ENCODE data around the gene KCNQ1OT1. TPM values are rescaled to one million over a fixed set of nuclear protein-coding genes. Genes with fewer than 3 reads are reported as not detected.

Gene KCNQ1OT1
- total RNA-seq, 1 donor from 2014 or later: 4.8 TPM

GRCh38 chr11:2599561-2600189 lies 100.1 kb downstream of the KCNQ1OT1 start:
- no peak for DNase-seq (ENCODE audit: low read depth)

DNA sequence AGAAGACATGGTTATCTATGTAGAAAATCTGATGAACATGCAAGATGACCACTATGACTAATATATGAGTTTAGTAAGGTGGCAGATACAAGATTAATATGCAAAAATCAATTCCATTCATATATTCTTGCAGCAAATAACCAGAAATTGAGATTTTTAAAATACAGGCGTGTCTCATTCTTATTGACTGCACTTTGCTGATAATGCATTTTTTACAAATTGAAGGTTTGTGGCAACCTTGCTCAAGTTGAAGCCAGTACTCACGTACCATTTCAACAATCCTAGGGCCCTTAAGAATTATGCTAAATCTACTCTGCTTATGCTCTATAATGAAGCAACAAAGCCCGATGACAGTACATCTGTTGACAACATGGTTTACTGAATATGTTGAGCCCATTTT lies 104.6 kb downstream of the KCNQ1OT1 start:
- no peak for DNase-seq (ENCODE audit: low read depth)

DNA sequence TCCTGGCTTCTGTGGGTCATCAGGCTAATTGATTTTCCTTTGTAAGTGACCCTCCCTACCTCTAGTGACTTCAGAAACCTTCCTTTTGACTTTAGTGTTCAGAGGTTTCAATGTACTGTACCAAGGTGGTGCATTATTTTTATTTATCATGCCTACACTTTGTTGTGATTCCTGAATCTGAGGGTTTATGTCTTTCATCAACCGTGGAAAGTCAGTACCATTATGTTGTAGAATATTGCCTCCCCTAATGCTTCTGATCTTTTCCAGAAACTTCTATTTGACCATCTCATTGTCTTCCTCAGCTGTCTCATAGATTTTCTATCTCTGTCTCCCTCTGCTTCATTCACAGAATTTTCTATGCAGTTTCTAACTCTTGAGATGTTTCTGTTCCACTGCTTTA lies 105.5 kb downstream of the KCNQ1OT1 start:
- DNase-seq (ENCODE audit: low read depth): no peak

DNA sequence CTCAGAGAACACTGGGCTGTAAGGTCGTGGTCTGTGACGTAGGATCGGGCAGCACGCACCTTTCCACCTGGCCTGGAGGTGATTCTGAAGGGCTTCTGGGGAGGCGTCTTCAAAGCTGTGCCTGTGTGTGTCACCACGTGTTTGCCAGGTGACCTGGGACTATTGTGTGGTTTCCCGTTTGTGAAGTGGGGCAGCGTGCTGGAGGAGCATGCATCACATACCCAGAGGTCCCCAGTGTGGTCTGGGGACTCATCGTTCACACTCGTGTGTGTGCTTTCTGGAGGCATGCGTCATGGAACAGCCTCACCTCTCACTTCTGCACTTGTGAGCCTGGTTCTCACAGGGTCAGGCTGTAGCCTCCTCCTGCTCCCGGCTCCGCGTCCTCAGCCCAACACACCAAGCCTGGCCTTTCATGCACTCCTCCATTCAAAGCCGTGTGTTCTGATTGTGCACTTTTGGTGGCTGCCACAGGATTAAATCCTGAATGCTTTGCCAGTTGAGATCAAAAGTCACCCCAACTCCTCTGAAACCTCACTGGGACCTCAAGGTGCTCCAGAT lies 106.3 kb downstream of the KCNQ1OT1 start:
- no peak for DNase-seq (ENCODE audit: low read depth)

GRCh38 chr11:2592559-2593392 lies 107.0 kb downstream of the KCNQ1OT1 start:
- no peak for DNase-seq (ENCODE audit: low read depth)

DNA sequence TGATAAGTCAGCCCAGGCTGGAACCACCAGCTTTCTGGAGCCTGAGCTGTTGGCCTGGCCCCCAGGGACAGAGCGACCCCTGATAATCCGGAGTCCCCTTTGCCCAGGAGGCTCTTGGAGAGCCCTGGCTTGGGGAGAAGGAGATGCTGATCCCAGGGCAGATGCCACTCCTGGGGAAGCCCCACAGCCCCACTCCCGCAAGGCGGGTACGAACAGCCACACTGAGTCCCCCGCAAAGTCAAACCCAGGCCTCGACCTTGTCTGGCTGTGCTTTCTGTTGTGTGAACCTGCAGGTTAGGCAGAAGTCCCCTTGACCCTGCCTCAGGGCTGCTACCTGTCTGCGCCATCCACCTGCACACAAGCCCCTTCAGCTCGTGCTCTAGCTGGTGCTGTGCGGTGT lies 108.0 kb downstream of the KCNQ1OT1 start:
- DNase-seq (ENCODE audit: low read depth): no peak

DNA sequence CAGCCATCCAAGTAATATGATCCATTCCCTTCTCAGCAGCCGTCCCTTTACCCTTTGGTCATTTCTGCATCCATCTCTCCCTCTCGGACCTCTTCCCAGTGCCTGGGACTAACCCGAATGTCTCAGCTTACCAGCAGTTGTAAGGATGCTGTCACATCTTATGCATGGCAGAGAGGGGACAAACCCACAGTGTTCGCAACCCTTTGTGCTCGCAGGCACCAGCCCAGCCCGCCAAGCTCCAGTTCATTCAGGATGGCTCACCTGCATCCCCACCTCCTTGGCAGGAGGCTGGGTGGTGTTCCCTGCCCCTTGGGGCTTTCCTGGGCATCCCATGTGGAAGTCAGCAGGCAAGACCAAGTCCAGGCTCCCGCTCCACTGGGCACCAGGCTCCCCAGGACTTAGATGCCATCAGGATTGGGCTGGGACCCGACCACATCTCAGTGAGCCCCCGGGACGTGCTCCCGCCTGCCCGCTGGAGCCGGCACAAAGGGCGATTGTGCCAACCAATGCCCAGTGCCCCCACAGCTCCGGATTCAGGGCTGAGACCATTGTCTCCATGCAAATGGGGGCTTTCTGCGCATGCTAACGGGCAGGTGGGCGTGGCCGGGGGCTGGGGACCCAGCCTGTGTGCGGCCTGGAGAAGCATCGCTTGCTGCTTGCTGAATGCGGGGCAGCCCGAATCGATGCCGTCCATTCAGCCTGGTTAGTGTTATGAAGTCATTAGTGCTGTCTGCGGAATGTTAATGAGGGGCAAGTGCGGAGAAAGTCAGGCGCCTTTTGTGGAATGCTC lies 108.6 kb downstream of the KCNQ1OT1 start:
- no peak for DNase-seq (ENCODE audit: low read depth)

DNA sequence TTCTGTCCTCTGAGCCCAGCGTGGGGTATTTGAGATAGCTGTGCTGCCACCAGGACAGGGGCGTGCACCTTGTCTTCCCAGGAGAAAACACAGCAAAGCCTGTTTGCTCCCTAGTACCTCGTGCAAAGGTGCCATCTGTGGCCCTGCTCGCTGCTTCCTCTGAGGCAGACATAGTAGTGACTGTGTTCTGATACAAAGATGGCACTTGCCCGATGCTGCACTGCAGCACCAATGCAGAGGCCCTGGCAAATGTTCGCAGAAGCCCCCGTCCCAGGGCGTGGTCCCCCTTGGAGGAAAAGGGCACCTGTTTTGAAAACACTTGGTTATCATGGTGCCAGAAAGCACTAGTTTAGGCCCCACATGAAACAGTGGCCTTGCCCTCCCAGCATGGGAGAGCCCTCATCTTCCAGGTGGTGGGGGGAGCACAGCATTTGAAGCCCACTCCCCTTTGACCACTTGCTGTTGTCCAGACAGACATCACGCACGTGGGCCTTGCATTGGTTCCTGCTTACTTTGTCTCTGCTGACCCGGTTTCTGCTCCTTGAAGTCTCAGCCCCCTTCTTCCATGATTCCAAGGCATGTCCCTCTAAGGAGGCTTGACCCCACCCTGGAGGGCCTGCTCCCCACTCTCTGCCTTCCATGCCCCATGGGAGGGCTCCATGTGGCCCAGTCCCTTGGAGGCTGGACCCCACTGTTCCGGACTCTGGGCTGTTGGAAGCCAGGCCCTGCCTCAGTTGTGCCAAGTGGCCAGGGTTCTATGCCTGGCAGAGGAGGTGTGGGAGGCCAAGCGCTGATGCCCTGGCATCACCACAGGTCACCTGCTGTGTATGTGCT lies 109.4 kb downstream of the KCNQ1OT1 start:
- no peak for DNase-seq (ENCODE audit: low read depth)

DNA sequence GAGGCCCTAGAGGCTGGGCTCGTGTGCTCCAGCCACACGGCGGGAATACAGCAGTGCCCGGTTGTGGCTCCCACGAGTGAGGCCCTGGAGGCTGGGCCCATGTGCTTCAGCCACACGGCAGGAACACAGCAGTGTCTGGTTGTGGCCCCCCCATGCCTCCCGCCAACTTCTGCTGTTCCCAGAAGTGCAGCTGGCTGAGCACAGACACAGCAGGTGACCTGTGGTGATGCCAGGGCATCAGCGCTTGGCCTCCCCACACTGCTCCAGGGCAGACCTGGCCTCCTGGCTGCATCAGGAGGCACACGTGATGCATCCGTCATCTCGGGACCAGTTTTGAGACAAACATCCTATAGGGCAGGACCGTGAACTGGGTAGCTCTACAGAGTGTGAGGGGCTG lies 110.3 kb downstream of the KCNQ1OT1 start:
- DNase-seq (ENCODE audit: low read depth): no peak

DNA sequence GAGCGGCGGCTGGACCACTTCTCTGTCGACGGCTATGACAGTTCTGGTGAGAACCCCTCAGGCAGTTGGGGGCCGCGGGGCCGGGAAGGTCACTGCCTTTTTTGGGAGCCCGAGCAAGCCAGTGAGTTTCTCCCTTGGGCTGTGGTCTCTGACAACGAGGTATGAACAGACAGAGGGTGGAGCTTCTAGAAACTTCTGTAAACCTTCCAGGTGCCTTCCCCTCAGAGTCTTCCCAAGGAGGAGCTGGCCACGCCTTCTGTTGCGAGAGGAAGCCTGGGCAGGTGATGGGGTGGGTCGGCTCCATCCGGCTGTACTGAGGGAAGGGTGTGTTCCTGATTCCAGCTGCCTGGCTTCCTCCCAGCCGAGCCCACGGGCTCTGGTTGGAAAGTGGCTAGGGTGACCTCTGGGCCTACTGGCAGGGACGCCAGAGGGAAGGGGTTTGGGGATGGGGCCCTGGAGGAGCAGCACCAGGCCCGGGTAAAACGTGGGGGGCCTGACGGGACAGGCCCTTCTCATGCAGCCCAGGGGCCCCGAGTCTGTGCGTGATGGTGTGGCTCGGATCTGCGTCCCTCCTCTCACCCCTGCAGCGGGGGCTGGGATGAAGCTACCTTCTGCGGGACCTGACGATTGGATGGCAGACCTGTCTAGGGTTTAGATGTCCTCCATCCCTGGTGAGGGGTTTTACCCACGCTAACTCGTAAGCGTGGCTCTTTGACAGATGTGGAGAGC lies 110.8 kb downstream of the KCNQ1OT1 start:
- no peak for DNase-seq (ENCODE audit: low read depth)

- DNase-seq (ENCODE audit: low read depth): no peak
These were observed 111.6 kb downstream of the KCNQ1OT1 start for GRCh38 chr11:2587976-2588748.

DNA sequence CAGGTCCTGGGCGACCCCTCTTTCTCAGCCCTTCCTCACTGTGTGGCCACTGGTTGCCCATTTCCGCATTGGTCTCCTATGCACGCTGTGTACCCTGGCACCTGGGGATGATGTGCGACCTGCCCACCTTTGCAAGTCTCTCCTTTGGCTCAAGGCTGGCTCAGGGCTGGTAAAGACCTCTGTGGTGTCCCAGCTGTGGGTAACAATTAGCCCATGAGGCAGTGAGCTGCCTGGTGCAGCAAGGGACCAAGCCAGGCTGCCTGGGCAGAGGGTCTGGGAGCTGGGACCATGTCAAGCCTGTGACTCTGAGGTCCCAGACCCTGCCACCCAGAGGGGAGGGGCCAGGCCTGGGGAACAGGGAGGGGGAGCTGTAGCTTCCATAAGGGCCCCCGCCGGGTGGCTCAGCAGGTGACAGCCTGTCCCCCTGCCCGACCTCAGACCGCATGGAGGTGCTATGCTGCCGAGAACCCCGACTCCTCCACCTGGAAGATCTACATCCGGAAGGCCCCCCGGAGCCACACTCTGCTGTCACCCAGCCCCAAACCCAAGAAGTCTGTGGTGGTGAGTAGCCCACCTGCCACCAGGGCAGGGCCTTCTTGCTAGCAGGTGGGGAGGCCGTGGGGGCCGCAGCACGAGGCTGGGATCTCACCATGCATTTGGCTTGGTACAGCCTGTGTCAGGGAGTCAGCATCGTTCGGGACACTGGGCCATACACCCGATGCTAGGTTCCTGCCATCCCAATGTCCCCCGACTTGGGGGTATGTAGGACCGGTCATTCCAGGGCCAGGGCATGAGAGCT lies 112.5 kb downstream of the KCNQ1OT1 start:
- DNase-seq (ENCODE audit: low read depth): no peak

DNA sequence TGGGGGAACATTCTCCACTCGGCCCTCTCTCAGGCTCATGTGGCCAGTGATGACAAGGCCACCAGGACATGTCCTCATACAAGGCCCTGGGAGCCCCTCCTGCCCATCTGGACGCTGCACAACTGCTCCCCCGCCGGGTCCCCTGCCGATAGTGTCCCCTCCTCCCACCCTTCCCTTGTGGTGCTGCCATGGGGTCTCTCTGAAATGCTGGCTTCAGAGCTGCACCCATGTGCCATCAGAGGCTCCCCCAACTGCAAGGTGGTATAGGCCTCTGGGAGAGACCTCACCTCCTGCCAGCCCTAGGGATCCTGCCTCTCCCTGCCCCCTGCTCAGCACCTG lies 113.0 kb downstream of the KCNQ1OT1 start:
- DNase-seq (ENCODE audit: low read depth): no peak

DNA sequence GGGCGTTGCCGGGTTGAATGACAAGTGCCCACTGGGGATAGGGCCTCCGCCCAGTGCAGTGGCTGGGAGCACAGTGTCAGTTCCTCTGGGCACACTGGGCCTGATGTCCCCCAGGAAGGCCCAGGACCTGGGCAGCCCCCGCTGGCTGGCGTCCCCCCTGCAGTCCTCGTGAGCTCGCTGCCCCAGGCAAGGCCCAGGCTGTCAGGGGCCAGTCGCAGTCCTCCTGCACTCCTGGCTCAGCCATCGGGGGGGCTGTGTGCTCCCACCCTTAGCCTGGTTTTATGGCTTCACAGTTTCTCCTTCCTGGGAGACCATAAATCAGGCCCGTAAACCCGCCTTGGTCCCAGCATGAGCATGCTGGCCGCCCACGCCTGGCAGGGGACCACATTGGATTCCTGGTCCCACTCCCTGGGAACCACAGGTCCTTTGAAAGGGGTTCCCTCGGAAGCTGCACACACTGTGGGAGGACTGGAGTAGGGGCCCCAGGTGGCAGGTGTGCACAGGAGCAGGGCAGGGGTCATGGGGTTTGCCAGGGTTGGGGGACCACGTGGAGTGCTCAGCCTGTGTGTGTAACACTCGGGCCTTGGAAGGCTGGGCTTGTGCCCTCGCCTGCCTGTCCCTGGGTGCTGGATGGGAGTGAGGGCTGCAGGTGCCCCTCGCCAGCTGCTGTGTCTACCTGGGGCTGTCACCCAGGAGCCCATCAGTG lies 113.6 kb downstream of the KCNQ1OT1 start:
- DNase-seq (ENCODE audit: low read depth): no peak

DNA sequence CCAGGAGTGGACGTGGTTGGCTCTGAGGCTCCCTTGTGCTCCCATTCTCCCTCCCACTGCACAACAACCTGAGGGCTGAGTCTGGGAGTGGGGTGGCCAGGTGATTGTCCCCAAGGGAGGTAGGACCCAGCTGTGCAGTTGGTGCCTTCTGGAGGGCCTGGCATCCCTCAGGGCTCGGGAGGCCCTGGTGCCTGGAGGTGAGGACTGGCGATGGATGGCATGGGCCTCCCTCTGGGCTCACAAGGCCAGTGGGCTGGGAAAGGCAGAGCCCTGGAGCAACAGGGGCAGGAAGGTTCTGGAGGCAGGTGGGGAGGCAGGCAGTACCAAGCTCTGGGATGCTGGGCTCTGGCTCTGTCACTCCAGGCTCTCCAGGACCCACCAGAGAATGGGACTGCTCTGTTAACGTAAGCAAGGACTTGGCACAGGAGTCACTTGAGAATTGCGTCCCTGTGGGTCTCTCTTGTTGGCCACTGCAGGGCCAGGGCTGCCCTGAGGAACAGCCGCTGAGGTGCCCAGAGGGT lies 114.2 kb downstream of the KCNQ1OT1 start:
- DNase-seq (ENCODE audit: low read depth): no peak

DNA sequence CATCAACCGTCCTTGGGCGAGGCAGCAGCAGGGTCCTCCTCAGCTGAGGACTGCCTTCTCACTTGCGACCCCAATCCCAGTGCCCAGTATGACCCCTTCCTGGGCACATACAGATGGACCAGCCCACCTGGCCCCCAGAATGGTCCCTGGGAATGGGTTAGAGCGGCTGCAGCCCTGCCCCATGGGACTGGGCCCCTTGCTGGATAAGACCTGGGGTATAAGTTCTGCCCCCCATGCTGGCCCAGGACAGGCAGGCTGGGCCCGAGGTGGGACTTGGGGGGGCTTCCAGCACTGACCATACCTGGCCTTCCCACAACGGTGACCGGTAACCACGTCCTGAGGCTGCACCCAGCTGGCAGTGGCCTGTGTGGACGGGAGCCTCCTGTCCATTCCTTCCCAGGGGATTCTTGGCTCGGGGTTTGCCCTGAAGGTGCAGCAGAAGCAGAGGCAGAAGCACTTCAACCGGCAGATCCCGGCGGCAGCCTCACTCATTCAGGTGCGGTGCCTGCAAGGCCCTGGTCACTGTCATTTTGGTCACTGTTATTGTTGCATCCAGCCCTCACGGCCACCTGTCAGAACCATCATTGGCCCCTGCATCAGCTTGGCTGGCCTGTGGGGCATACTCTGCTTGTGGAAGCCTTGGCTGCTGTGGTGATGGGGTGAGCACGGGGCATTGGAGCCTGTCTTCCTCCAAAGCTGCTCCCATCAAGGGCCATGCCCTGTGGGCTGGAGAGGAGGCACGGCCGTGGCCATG lies 114.8 kb downstream of the KCNQ1OT1 start:
- no peak for DNase-seq (ENCODE audit: low read depth)

GRCh38 chr11:2584434-2584811 lies 115.4 kb downstream of the KCNQ1OT1 start:
- DNase-seq (ENCODE audit: low read depth): no peak

GRCh38 chr11:2583605-2583958 lies 116.2 kb downstream of the KCNQ1OT1 start:
- no peak for DNase-seq (ENCODE audit: low read depth)
